ENCODE results near the gene C19orf44.

The C19orf44 gene

DNA sequence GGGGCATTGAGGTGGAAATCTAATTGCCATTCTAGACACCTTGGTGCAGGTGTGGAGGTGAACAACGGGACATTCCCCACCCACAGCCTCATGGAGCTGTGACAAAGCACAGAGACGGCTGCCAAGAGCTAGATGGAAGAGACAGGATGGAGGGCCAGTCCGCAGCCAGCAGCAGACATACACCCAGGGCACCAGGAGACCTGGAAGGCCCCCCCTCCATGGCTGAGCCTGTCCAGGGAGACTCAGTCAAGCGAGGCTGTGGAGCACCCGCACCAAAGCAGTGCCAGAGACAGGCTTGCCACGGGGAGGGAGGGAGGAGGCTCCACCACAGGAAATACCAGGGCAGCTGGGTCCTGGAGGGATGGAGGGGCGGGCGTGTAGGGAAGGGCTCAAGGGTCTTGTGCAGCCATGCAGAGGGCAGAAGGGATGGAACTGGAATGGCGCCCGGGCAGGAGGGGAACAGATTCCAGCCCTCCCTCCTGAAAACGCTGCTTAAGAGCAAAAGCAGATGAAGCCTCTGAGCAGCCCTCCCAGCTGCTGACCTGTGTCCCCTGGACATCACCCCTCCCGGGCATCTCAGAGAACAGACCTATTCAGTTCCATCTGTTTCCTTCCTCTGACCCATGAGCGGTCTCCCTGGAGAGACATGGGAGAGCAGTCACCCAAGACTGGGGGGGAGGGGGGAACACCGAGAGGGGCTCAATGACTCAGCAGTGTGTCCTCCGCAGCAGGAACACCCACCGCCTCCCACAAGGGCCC, 38.8 kb upstream of the C19orf44 start:
- Histone ChIP-seq H3K18ac (ENCODE audit: low read depth in 1 of 2, low read length in 2 of 2) (peak overlapping the region; percentile 65 to 88), H3K79me1 (replicated peaks; ENCODE audit: low read length, poor library complexity, severe bottlenecking) (no peaks in the 10 kb centered on the region), H3K23ac (ENCODE audit: low read length in 2 of 2) (no peak overlapping the region), H3K9me3 (ENCODE audit: control insufficient read depth, low read length) (no peaks in the 10 kb centered on the region), H3K36me3 (ENCODE audit: control insufficient read depth in 1 of 2, insufficient read depth in 2 of 2, low read depth in 1 of 2, low read length in 2 of 2) (peaks cover 0 to 4% of the 10 kb centered on the region in 2 experiments), H3K14ac (ENCODE audit: low read length in 2 of 2) (no peak overlapping the region), H4K91ac (ENCODE audit: low read length) (peak overlapping the region; percentile 94), H2BK12ac (ENCODE audit: low read length in 2 of 2) (peak overlapping the region; percentile 88), H2AFZ (ENCODE audit: low read depth, low read length) (no peak overlapping the region), H2BK120ac (ENCODE audit: low read depth, low read length) (peak overlapping the region; percentile 44), H3K4me1 (ENCODE audit: control insufficient read depth, insufficient read depth, low read depth, low read length) (peaks cover 56% of the 10 kb centered on the region), H3K4ac (ENCODE audit: low read depth in 1 of 2, low read length in 2 of 2) (peak overlapping the region; percentile 83 to 96), H2AK5ac (ENCODE audit: low read length, severe bottlenecking) (peak overlapping the region; percentile 67), H3K9ac (ENCODE audit: low read length) (peak overlapping the region; percentile 30), H3K27ac (ENCODE audit: low read length, poor library complexity, severe bottlenecking) (peak overlapping the region; percentile 94), H2BK15ac (ENCODE audit: low read depth, poor library complexity, severe bottlenecking) (peak overlapping the region; percentile 95), H2BK5ac (ENCODE audit: low read depth, low read length, poor library complexity, severe bottlenecking) (peak overlapping the region; percentile 83), H3K4me3 (ENCODE audit: insufficient read depth in 1 of 2, low read depth in 1 of 2, low read length in 2 of 2) (peak overlapping the region in 1 of 2 experiments; percentile 48), H3K4me2 (ENCODE audit: low read length, poor library complexity, severe bottlenecking) (peak overlapping the region; percentile 49), H3K27me3 (ENCODE audit: control insufficient read depth in 1 of 2, insufficient read depth in 1 of 2, low read length in 2 of 2) (no peaks in the 10 kb centered on the region), H4K8ac (ENCODE audit: low read length) (peak overlapping the region; percentile 94)
- WGBS: 21% methylated on average over 13 of the region's 16 CpGs
- DNase-seq: peak; percentile 58

- no peaks in the 10 kb centered on the region for H3K79me1 ChIP-seq (replicated peaks; ENCODE audit: low read length, poor library complexity, severe bottlenecking)
- no peak for DNase-seq
- H2AFZ ChIP-seq (ENCODE audit: low read depth, low read length): no peak overlapping the region
- H3K4ac ChIP-seq (ENCODE audit: low read depth in 1 of 2, low read length in 2 of 2): peak overlapping the region; percentile 83 to 96
- H3K9me3 ChIP-seq (ENCODE audit: control insufficient read depth, low read length): no peaks in the 10 kb centered on the region
- peak overlapping the region; percentile 94 for H4K91ac ChIP-seq (ENCODE audit: low read length)
- peak overlapping the region; percentile 76 for H2BK15ac ChIP-seq (ENCODE audit: low read depth, poor library complexity, severe bottlenecking)
- peaks cover 61% of the 10 kb centered on the region for H3K4me1 ChIP-seq (ENCODE audit: control insufficient read depth, insufficient read depth, low read depth, low read length)
- peak overlapping the region; percentile 84 for H2AK5ac ChIP-seq (ENCODE audit: low read length, severe bottlenecking)
- H3K14ac ChIP-seq (ENCODE audit: low read length in 2 of 2): peak overlapping the region in 1 of 2 experiments; percentile 63
- peaks cover 0 to 10% of the 10 kb centered on the region in 2 experiments for H3K36me3 ChIP-seq (ENCODE audit: control insufficient read depth in 1 of 2, insufficient read depth in 2 of 2, low read depth in 1 of 2, low read length in 2 of 2)
- peak overlapping the region; percentile 65 to 88 for H3K18ac ChIP-seq (ENCODE audit: low read depth in 1 of 2, low read length in 2 of 2)
- H3K4me3 ChIP-seq (ENCODE audit: insufficient read depth in 1 of 2, low read depth in 1 of 2, low read length in 2 of 2): peak overlapping the region in 1 of 2 experiments; percentile 48
- WGBS: 81% methylated on average over 8 of the region's 8 CpGs
- H2BK12ac ChIP-seq (ENCODE audit: low read length in 2 of 2): peak overlapping the region; percentile 88 to 95
- H2BK5ac ChIP-seq (ENCODE audit: low read depth, low read length, poor library complexity, severe bottlenecking): peak overlapping the region; percentile 83
- H3K27me3 ChIP-seq (ENCODE audit: control insufficient read depth in 1 of 2, insufficient read depth in 1 of 2, low read length in 2 of 2): no peaks in the 10 kb centered on the region
- peak overlapping the region in 1 of 2 experiments; percentile 34 for H3K23ac ChIP-seq (ENCODE audit: low read length in 2 of 2)
- H3K9ac ChIP-seq (ENCODE audit: low read length): peak overlapping the region; percentile 30
- peak overlapping the region; percentile 49 for H3K4me2 ChIP-seq (ENCODE audit: low read length, poor library complexity, severe bottlenecking)
- peak overlapping the region; percentile 94 for H4K8ac ChIP-seq (ENCODE audit: low read length)
- H3K27ac ChIP-seq (ENCODE audit: low read length, poor library complexity, severe bottlenecking): peak overlapping the region; percentile 94
- peak overlapping the region; percentile 44 for H2BK120ac ChIP-seq (ENCODE audit: low read depth, low read length)
These were observed 38.3 kb upstream of the C19orf44 start for GRCh38 chr19:16457954-16458331.

GRCh38 chr19:16458391-16459341, 37.5 kb upstream of the C19orf44 start:
- Histone ChIP-seq H3K23ac (ENCODE audit: low read length in 2 of 2) (peak overlapping the region in 1 of 2 experiments; percentile 20), H3K9ac (ENCODE audit: low read length) (no peak overlapping the region), H2BK12ac (ENCODE audit: low read length in 2 of 2) (peak overlapping the region; percentile 88 to 95), H2BK120ac (ENCODE audit: low read depth, low read length) (peak overlapping the region; percentile 44), H3K36me3 (ENCODE audit: control insufficient read depth in 1 of 2, insufficient read depth in 2 of 2, low read depth in 1 of 2, low read length in 2 of 2) (peaks cover 0 to 13% of the 10 kb centered on the region in 2 experiments), H3K27ac (ENCODE audit: low read length, poor library complexity, severe bottlenecking) (peak overlapping the region; percentile 94), H3K4me1 (ENCODE audit: control insufficient read depth, insufficient read depth, low read depth, low read length) (peaks cover 69% of the 10 kb centered on the region), H3K4me2 (ENCODE audit: low read length, poor library complexity, severe bottlenecking) (peak overlapping the region; percentile 11), H4K91ac (ENCODE audit: low read length) (peak overlapping the region; percentile 94), H3K4me3 (ENCODE audit: insufficient read depth in 1 of 2, low read depth in 1 of 2, low read length in 2 of 2) (no peak overlapping the region), H3K9me3 (ENCODE audit: control insufficient read depth, low read length) (no peaks in the 10 kb centered on the region), H3K27me3 (ENCODE audit: control insufficient read depth in 1 of 2, insufficient read depth in 1 of 2, low read length in 2 of 2) (no peaks in the 10 kb centered on the region), H2AK5ac (ENCODE audit: low read length, severe bottlenecking) (peak overlapping the region; percentile 84), H2BK15ac (ENCODE audit: low read depth, poor library complexity, severe bottlenecking) (peak overlapping the region; percentile 52), H3K18ac (ENCODE audit: low read depth in 1 of 2, low read length in 2 of 2) (peak overlapping the region; percentile 65 to 88), H3K4ac (ENCODE audit: low read depth in 1 of 2, low read length in 2 of 2) (peak overlapping the region; percentile 55 to 83), H3K79me1 (replicated peaks; ENCODE audit: low read length, poor library complexity, severe bottlenecking) (no peaks in the 10 kb centered on the region), H2BK5ac (ENCODE audit: low read depth, low read length, poor library complexity, severe bottlenecking) (peak overlapping the region; percentile 83), H4K8ac (ENCODE audit: low read length) (peak overlapping the region; percentile 94), H3K14ac (ENCODE audit: low read length in 2 of 2) (peak overlapping the region in 1 of 2 experiments; percentile 68), H2AFZ (ENCODE audit: low read depth, low read length) (no peak overlapping the region)
- no peak for DNase-seq
- 91% methylated on average over 25 of the region's 25 CpGs for WGBS
